Stimulated activated CD8-positive, alpha-beta memory T cell treated with anti-CD3 and anti-CD28 coated beads, Interleukin-15, amount 100 ng/mL, for 48 hours (primary cell): ENCODE data around the gene TRH.

Source experiments
- DNase-seq, 2 donors: peaks; one replicate each; pipeline ENCODE4 v3.0.0-alpha.2; 2020; ENCODE audit warnings: low read depth in 2 of 2

Gene TRH

GRCh38 chr3:129974564-129974832 is at the start of gene TRH:
Gene TRH, plus strand, starts transcription at chr3:129974720. Its CDS starts 1,097 bp downstream, at chr3:129975817.
- DNase-seq, result no peak

DNA sequence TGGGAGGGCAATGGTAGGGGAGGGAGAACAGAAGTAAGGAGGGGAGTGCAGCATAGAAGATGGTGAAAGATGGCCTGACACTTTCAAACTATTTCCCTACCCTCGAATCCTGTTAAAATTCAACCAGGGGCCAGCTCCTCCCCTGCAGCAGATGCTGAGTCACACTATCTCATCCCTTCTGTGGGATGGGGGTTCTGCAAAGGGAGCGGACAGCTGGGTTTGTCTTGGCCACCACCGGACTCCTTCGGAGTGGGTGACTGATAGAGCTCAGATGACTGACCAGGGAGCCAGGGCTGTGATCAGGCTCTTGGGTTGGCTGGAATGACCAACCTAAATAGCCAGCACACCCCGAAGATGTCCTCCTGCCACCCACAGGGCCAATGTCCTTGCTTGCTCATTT is 47.4 kb upstream of the TRH start:
- DNase-seq, result no peak

GRCh38 chr3:129929383-129929782 is 45.1 kb upstream of the TRH start:
- no peak for DNase-seq

GRCh38 chr3:129933471-129933870 is 41.0 kb upstream of the TRH start:
- DNase-seq, result no peak

- no peak for DNase-seq
These were observed 40.0 kb upstream of the TRH start for GRCh38 chr3:129934234-129935123.

- no peak for DNase-seq
These were observed 37.8 kb upstream of the TRH start for GRCh38 chr3:129936757-129937156.

GRCh38 chr3:129937717-129938116 is 36.8 kb upstream of the TRH start:
- DNase-seq, result no peak

- no peak for DNase-seq
These were observed 36.2 kb upstream of the TRH start for GRCh38 chr3:129938140-129938930.

DNA sequence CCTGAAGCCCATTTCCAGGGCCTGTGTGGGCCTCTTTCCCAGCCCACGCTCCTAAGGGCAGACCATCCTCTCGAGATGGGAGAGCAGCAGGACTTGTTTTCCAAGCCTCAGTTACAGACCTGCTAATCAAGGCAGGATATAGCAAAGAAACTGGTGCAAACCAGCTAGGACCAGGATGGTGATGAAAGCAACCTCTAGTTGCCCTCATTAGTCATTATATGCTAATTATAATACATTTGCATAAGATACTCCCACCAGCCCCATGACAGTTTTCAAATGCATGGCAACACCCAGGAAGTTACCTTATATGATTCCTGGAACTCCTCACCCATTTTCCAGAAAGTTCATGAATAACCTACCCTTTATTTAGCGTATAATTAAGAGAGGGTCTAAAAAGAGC is 34.4 kb upstream of the TRH start:
- no peak for DNase-seq

- DNase-seq, result peak; percentile 14 to 15
These were observed 32.2 kb upstream of the TRH start for GRCh38 chr3:129942296-129942695.

- no peak for DNase-seq
These were observed 31.5 kb upstream of the TRH start for GRCh38 chr3:129943020-129943419.

GRCh38 chr3:129944709-129945108 is 29.8 kb upstream of the TRH start:
- DNase-seq, result no peak

DNA sequence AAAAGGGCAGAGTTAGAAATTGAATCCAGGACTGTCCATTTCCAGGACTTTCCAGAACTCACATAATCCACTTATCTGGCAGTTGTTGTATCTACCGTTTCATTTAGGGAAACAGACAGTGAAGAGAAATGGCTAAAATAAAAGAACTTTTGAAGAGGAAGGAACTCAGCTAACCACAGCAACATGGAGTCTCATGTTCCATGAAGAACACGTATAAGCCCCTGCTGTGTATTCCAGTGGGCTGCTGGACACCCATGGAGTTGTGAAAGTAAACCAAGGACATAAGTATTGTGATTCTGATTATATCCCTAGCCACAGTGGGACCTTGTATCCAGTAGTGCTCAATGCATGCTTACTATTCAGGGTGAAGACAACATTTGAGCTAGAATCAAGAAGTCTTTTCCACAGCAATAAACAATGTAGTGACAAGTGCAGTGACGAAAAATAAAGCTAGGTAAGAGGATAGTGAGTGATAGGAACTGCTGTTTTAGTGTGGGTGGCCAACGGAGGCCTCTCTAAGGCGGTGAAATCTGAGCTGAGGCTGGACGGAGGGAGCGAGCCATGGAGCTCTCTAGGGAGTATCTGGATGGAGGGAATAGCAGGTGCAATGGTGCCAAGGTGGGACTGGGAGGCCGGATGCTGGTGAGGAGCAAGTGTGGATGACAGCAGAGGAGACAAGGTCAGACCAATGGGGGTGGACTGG is 26.8 kb upstream of the TRH start:
- no peak for DNase-seq

DNA sequence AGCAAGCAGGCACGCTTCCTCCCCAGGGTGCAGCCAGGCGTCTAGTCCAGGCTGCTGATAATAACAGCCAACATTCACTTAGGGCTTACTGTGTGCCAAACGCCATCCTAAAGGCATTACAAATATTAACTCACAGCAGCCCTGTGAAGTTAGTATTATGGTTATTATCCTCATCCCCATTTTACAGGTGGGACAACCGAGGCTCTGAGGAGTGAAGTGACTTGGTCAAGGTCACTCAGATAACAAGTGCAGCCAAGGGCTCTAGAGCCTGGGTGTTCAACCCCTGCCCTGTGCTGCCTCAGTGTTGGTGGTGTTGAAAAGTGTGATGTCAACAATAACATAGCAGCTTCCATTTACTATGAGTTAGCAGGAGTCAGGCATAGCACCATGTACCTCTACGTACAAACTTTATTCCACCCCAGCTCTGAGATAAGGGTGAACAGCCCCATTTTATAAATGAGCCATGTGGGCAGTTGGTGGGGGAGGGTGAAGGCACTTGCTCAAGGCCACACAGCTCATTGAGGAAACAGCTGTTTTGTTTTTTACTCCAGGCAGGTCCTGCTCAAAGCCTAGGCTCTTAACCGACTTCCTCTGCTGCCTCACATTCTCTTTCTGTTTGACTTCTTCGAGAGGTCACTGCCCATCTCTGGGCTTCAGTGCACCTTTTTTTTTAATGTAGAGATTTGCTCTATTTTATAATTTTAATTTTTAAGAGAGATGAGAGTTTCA is 24.0 kb upstream of the TRH start:
- no peak for DNase-seq

DNA sequence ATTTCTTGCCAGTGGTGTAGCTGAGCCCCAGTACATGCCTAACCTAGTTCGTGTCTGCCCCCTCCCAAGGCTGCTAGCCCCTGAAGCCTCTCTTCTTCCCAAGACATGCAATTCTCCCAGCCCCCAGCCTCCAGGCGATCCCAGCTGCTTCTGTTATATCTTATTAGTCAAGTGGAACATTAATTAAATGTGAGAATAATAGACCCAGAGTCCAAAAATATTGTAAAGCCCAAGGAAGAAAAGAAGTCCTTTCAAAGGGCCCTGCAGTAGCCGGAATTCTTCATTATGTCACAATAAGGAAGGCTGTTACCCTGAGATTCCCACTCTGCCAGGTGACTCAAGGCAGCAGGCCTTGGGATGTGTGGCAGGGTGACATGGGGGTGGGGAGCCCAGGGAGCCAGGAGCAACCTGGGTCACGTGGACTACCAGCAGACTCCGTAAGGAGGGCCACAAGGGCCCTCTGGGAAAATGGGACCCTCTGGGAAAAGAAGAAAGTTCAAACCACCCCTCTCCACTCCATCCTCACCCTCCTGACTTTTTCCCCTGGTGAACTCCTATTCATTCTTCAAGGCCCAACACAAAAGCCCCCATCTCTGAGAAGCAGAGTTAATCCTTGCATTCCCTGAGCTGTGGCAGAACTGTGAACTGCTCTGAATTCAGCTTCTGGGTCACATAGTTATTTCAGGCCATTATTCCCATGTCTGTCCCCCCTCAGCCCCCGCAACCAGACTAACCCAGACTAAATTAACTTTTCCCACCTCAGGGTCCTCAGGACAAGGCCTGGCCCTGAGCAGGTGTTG is 21.8 kb upstream of the TRH start:
- no peak for DNase-seq

GRCh38 chr3:129953621-129954020 is 20.9 kb upstream of the TRH start:
- no peak for DNase-seq

DNA sequence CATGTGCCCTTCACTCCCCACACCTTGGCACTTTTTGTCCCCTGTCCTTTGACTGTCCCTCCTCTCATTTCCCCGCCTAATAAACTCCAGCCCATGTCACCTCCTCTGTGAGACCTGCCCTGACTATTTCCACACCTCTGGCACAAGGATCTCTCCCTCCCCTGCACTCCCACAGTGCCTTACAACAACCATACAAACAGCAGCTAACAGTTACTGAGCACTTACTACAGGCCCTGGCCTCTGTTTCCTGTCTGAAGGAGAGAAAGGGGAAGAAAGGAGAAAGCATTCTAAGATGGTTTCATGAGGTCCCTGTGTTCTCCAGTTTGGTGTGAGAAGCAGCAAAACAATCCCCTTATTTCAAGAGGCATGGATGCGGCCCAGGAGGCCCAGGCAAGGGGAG is 20.0 kb upstream of the TRH start:
- no peak for DNase-seq

DNA sequence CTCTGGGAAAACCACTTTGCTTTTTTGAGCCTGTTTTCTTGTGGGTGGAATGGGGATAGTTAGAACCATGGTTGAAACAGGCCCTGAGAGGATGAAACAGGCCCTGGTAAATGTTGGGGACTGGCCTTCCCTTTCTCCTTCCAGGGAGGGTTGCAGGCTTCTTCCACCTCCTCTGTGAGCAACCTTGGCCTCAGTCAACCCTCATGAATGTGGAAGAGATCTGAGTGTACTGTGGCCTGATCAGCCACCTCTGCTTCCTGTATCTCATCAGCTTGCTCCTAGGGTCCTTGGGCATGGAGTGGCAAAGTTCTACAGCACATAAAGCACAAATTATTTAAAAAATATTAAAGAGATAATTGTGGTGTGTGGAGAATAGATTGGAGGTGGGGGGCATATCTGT is 17.6 kb upstream of the TRH start:
- DNase-seq, result no peak

GRCh38 chr3:129958755-129959154 is 15.8 kb upstream of the TRH start:
- no peak for DNase-seq

- no peak for DNase-seq
These were observed 13.4 kb upstream of the TRH start for GRCh38 chr3:129961141-129961541.

GRCh38 chr3:129962600-129962999 is 11.9 kb upstream of the TRH start:
- no peak for DNase-seq
